ENCODE results near the gene DPCD. TPM values are rescaled to one million over a fixed set of nuclear protein-coding genes. Genes with fewer than 3 reads are reported as not detected.
"Not testable (repeated sequence)": the region's sequence is repeated elsewhere in the genome, so short reads cannot be mapped to it uniquely, and the experiment has no call there.

The DPCD gene
- total RNA-seq, 6 experiments from 2014 or later, result 2.2 to 4.3 (median 3.5) TPM

DNA sequence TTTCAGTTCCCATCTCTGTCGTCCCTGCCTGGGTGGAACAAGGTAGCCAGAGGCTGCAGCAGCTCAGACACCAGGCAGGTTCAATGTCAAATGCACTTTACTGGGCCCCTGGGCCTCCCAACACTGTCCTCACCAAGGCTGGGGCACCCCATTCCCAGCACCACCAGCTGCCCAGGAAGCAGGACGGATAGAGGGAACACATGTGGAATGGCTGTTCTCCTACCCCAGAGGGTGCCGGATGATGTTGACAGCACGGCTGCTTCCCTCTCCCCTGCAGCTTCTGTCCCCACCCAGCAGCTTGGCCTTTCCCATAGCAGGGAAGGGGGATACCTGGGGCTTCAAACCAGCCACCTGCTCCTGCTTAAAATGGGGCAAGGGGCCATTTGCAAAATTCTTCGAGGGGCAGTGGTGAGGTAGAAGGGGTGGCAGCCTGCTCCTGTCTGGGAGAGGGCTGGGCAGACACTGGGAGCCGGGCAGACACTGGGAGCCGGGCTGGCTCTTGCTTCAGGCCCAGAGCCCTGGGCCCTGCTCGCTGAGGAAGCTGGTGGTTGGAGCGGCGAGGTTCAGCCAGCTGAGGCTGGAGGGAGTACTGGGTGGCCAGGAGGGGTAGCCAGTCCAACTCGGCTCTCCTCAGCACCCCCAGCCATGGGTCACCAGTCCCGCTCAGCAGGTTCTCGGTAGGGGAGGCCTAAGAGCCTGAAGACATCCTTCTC, 9.2 kb upstream of the DPCD start:
- Histone ChIP-seq H3K4me1 (no peaks in the 10 kb centered on the region), H3K27me3 (no peaks in the 10 kb centered on the region), H3K36me3 (peaks cover 0 to 20% (median 0%) of the 10 kb centered on the region in 4 donors), H3K4me3 (no peak overlapping the region), H3K9me3 (no peaks in the 10 kb centered on the region), H3K27ac (no peak overlapping the region)
- WGBS (ENCODE audit: insufficient coverage, low coverage, low lambda C conversion rate, missing lambda C conversion rate), result 80% methylated on average over 1 of the region's 13 CpGs
- TF ChIP-seq, protein P1, sequence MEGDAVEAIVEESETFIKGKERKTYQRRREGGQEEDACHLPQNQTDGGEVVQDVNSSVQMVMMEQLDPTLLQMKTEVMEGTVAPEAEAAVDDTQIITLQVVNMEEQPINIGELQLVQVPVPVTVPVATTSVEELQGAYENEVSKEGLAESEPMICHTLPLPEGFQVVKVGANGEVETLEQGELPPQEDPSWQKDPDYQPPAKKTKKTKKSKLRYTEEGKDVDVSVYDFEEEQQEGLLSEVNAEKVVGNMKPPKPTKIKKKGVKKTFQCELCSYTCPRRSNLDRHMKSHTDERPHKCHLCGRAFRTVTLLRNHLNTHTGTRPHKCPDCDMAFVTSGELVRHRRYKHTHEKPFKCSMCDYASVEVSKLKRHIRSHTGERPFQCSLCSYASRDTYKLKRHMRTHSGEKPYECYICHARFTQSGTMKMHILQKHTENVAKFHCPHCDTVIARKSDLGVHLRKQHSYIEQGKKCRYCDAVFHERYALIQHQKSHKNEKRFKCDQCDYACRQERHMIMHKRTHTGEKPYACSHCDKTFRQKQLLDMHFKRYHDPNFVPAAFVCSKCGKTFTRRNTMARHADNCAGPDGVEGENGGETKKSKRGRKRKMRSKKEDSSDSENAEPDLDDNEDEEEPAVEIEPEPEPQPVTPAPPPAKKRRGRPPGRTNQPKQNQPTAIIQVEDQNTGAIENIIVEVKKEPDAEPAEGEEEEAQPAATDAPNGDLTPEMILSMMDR (IDR thresholded peaks at IDR 0.05), result no peak
- TF ChIP-seq POLR2A (IDR thresholded peaks at IDR 0.05), result no peak
- intact Hi-C loops (cut with DNase I), result no loop called here
- no peak for ATAC-seq
- no peak for DNase-seq

GRCh38 chr10:101579516-101579870, 8.6 kb upstream of the DPCD start:
- Histone ChIP-seq H3K9me3 (no peaks in the 10 kb centered on the region), H3K36me3 (peaks cover 0 to 20% (median 0%) of the 10 kb centered on the region in 4 donors), H3K27ac (no peak overlapping the region), H3K4me1 (no peaks in the 10 kb centered on the region), H3K27me3 (no peaks in the 10 kb centered on the region), H3K4me3 (no peak overlapping the region)
- no peak for ATAC-seq
- TF ChIP-seq POLR2A (IDR thresholded peaks at IDR 0.05), result no peak
- TF ChIP-seq, protein P1 (IDR thresholded peaks at IDR 0.05), result no peak
- intact Hi-C loops (cut with DNase I), result no loop called here
- WGBS (ENCODE audit: insufficient coverage, low coverage, low lambda C conversion rate, missing lambda C conversion rate), result no CpG with 5 or more reads among the region's 12 CpGs
- DNase-seq, result no peak

DNA sequence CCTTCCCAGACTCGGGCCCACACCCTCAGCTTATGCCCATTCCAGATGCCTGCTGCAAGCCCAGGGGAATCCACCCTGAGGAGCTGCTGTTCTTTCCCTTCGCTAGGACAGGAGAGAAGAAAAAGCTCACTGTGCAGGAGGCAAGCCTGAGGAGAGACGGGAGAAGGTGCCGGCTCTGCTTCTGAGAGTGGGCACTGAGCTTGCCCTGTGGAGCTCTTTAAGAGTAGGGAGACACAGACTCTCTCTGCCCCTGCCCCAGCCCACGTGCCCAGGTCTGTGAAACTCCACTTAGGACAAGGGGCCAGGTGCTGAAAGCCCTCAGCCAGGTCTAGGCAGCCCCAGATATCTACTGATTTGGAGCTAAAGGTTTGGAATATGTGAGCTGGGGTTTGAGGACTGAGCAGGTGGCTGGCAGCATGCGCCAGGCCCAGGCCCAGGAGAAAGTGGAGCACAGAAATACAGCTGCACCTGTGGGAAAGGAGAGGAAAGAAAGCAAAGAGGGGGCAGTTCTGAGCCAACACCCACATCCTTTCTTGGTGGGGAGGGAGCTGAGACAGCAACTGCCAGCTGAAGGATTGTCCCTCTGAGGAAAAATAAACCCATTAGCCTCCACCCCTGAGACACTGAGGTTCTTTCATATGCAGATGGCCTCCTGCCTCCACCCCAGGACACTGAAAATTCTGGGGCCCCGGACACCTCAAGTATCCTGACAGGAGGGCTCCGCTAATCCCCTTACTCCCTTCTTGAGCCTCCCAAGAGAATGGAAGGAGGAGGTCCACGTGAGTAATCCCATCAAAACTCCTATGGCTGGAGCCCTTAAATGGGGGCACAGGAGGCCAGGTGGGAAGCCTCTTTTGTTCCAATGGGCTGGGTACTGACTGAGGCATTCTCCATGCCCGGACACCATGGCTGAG, 7.4 kb upstream of the DPCD start:
- Histone ChIP-seq H3K9me3 (no peaks in the 10 kb centered on the region), H3K4me1 (no peaks in the 10 kb centered on the region), H3K4me3 (no peak overlapping the region), H3K27me3 (no peaks in the 10 kb centered on the region), H3K36me3 (peaks cover 0 to 24% (median 0%) of the 10 kb centered on the region in 4 donors), H3K27ac (no peak overlapping the region)
- 88% methylated on average over 4 of the region's 10 CpGs for WGBS (ENCODE audit: insufficient coverage, low coverage, low lambda C conversion rate, missing lambda C conversion rate)
- no peak for TF ChIP-seq POLR2A (IDR thresholded peaks at IDR 0.05)
- intact Hi-C loops (cut with DNase I), result no loop called here
- no peak for ATAC-seq
- DNase-seq, result no peak

- intact Hi-C loops (cut with DNase I), result no loop called here
- DNase-seq (no peak), ATAC-seq (no peak)
- 97% methylated on average over 6 of the region's 9 CpGs for WGBS (ENCODE audit: insufficient coverage, low coverage, low lambda C conversion rate, missing lambda C conversion rate)
- Histone ChIP-seq H3K27ac (no peak overlapping the region), H3K36me3 (peaks cover 0 to 9% (median 0%) of the 10 kb centered on the region in 4 donors), H3K27me3 (no peaks in the 10 kb centered on the region), H3K4me3 (no peak overlapping the region), H3K9me3 (no peaks in the 10 kb centered on the region), H3K4me1 (peaks cover 0 to 10% (median 0%) of the 10 kb centered on the region in 4 donors)
- TF ChIP-seq POLR2A (IDR thresholded peaks at IDR 0.05), result no peak
- TF ChIP-seq, protein P1 (IDR thresholded peaks at IDR 0.05), result no peak
Measured at GRCh38 chr10:101585841-101586240, 2.3 kb upstream of the DPCD start.

DNA sequence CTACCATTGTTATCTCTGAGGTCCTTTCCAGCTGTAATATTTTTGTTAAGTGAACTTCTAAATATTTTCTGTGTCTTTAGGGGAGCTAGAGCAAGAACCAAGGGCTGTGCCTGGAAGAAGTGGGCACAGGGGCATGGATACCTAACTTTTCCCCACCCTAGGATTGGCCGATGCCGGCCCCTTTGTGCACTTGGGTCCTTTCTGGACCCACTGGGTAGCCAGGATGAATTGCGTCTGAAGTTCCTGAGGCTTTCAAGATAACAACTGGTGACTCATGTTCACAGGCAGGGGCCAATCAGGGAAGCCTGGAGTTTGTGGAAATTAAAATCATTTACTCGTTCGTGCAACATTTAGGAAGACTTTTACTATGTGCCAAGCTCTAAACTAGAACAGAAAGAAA, 758 bp downstream of the DPCD start:
- TF ChIP-seq, protein P1 (IDR thresholded peaks at IDR 0.05), result no peak
- TF ChIP-seq POLR2A (IDR thresholded peaks at IDR 0.05), result no peak
- peak overlapping the region; percentile 69 to 99 (median 82) for H3K4me3 ChIP-seq

DNA sequence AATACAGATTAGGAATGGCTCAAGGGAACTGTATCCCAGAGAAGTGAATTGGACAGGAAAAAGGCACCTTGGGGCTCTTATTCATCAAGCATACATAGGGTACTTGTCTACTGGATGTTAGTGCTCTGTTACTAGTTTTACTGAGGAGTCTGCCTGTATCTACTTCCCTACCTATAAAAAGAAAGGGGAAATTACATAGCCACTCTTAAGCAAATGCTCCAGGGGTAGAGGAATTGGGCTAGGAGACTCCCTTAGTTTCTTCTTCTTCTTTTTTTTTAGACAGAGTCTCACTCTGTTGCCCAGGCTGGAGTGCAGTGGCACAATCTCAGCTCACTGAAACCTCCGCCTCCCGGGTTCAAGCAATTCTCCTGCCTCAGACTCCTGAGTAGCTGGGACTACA, 5.2 kb downstream of the DPCD start:
- H3K36me3 ChIP-seq; H3K4me1 ChIP-seq; DNase-seq; H3K9me3 ChIP-seq; H3K27ac ChIP-seq; H3K4me3 ChIP-seq; intact Hi-C loops (cut with DNase I); H3K27me3 ChIP-seq: not testable (repeated sequence)
- peak in 3 of 4 donors; percentile 28 to 42 (median 38) for ATAC-seq
- WGBS (ENCODE audit: insufficient coverage, low coverage, low lambda C conversion rate, missing lambda C conversion rate), result 67% methylated on average over 2 of the region's 2 CpGs

More for the DNA sequence above, 758 bp downstream of the DPCD start:
- DNase-seq (no peak), ATAC-seq (no peak)
- peaks cover 0 to 6% (median 0%) of the 10 kb centered on the region in 4 donors for H3K36me3 ChIP-seq
- H3K4me1 ChIP-seq, result peaks cover 0 to 10% (median 0%) of the 10 kb centered on the region in 4 donors
- WGBS (ENCODE audit: insufficient coverage, low coverage, low lambda C conversion rate, missing lambda C conversion rate), result 84% methylated on average over 5 of the region's 5 CpGs
- no peak overlapping the region for H3K27ac ChIP-seq
- intact Hi-C loops (cut with DNase I), result no loop called here
- no peaks in the 10 kb centered on the region for H3K27me3 ChIP-seq
- no peaks in the 10 kb centered on the region for H3K9me3 ChIP-seq

All from right lobe of liver (tissue), 6 donors.